GM18870 (cell line): ENCODE measurements around the gene WNT9B.
"Not testable (repeated sequence)": the region's sequence is repeated elsewhere in the genome, so short reads cannot be mapped to it uniquely, and the experiment has no call there.

ENCODE experiments used
- ATAC-seq: cut with Tn5 transposase; IDR thresholded peaks from one replicate; pipeline ENCODE4 v1.9.1; 2021; ENCODE audit warnings: moderate library complexity; ENCODE audit not compliant: unreplicated experiment

WNT9B gene

GRCh38 chr17:46903762-46904672 is 52.6 kb downstream of the WNT9B start:
- ATAC-seq: no peak

GRCh38 chr17:46908068-46908737 is 56.8 kb downstream of the WNT9B start:
- ATAC-seq: no peak

GRCh38 chr17:46910179-46910927 is 59.0 kb downstream of the WNT9B start:
- no peak for ATAC-seq

GRCh38 chr17:46911311-46911710 is 59.9 kb downstream of the WNT9B start:
- ATAC-seq: no peak

- no peak for ATAC-seq
These were observed 64.2 kb downstream of the WNT9B start for GRCh38 chr17:46915596-46915995.

- ATAC-seq: no peak
These were observed 64.8 kb downstream of the WNT9B start for GRCh38 chr17:46916211-46916610.

GRCh38 chr17:46916623-46917022 is 65.2 kb downstream of the WNT9B start:
- ATAC-seq: no peak

GRCh38 chr17:46917041-46917440 is 65.7 kb downstream of the WNT9B start:
- no peak for ATAC-seq

GRCh38 chr17:46917516-46917915 is 66.1 kb downstream of the WNT9B start:
- no peak for ATAC-seq

- not testable (repeated sequence) for ATAC-seq
These were observed 70.6 kb downstream of the WNT9B start for GRCh38 chr17:46921962-46922361.

- ATAC-seq: no peak
These were observed 71.1 kb downstream of the WNT9B start for GRCh38 chr17:46922487-46922803.

GRCh38 chr17:46922804-46923635 is 71.6 kb downstream of the WNT9B start, which contains the start of gene GOSR2:
TSS of gene GOSR2 (plus strand) at chr17:46923160. CDS start at chr17:46923193, 33 bp downstream.
- ATAC-seq: no peak

GRCh38 chr17:46925185-46925868 is 73.9 kb downstream of the WNT9B start:
- no peak for ATAC-seq

GRCh38 chr17:46928467-46929261 is 77.3 kb downstream of the WNT9B start:
- no peak for ATAC-seq

GRCh38 chr17:46929413-46929812 is 78.0 kb downstream of the WNT9B start:
- no peak for ATAC-seq

- no peak for ATAC-seq
These were observed 78.7 kb downstream of the WNT9B start for GRCh38 chr17:46930051-46930450.

- no peak for ATAC-seq
These were observed 80.2 kb downstream of the WNT9B start for GRCh38 chr17:46931596-46931995.

GRCh38 chr17:46935658-46936266 is 84.4 kb downstream of the WNT9B start:
- no peak for ATAC-seq
